Measurements from ENCODE around the gene KIAA0930. TPM values are rescaled to one million over a fixed set of nuclear protein-coding genes. Genes with fewer than 3 reads are reported as not detected.

Gene KIAA0930
- polyA plus RNA-seq, 1 donor from 2014 or later = 129 TPM

- Histone ChIP-seq H3K9me2 (ENCODE audit: insufficient read depth, low read length) (no peaks in the 10 kb centered on the region), H3F3A (ENCODE audit: insufficient read depth, low read length, poor library complexity, severe bottlenecking) (no peaks in the 10 kb centered on the region), H2AFZ (ENCODE audit: low read depth, low read length) (no peak overlapping the region), H3K36me3 (ENCODE audit: insufficient read depth, low read length) (peaks cover 5% of the 10 kb centered on the region), H3K9me3 (ENCODE audit: low read length) (no peaks in the 10 kb centered on the region), H4K20me1 (ENCODE audit: insufficient read depth) (no peaks in the 10 kb centered on the region), H3K27ac (ENCODE audit: low read length) (no peak overlapping the region), H3K4me3 (ENCODE audit: low read length) (no peak overlapping the region), H3K9ac (ENCODE audit: low read length) (no peak overlapping the region), H3K27me3 (ENCODE audit: insufficient read depth, low read depth, low read length) (no peaks in the 10 kb centered on the region), H3K79me2 (replicated peaks; ENCODE audit: insufficient read depth, low read length) (no peaks in the 10 kb centered on the region), H3K4me2 (ENCODE audit: low read length) (no peak overlapping the region)
- TF ChIP-seq REST (IDR thresholded peaks at IDR 0.05; ENCODE audit: borderline replicate concordance) (no peak), EZH2 (IDR thresholded peaks at IDR 0.05; ENCODE audit: borderline replicate concordance, insufficient read depth, low read length, poor library complexity, severe bottlenecking) (no peak), RAD21 (conservative IDR thresholded peaks at IDR 0.05) (no peak), EP300 (conservative IDR thresholded peaks at IDR 0.05; ENCODE audit: poor library complexity, severe bottlenecking) (no peak), MXI1 (conservative IDR thresholded peaks at IDR 0.05; ENCODE audit: poor library complexity, severe bottlenecking) (no peak), CTCF (IDR thresholded peaks at IDR 0.05; ENCODE audit: poor library complexity, severe bottlenecking) (no peak), SMC3 (conservative IDR thresholded peaks at IDR 0.05; ENCODE audit: poor library complexity) (no peak), TAF1 (IDR thresholded peaks at IDR 0.05; ENCODE audit: low read depth) (no peak), POLR2AphosphoS5 (IDR thresholded peaks at IDR 0.05) (no peak)
These were observed 39.7 kb downstream of the KIAA0930 start for GRCh38 chr22:45200860-45201511.

- Histone ChIP-seq H3K9me2 (ENCODE audit: insufficient read depth, low read length) (no peaks in the 10 kb centered on the region), H3K36me3 (ENCODE audit: insufficient read depth, low read length) (peaks cover 5% of the 10 kb centered on the region), H3K27me3 (ENCODE audit: insufficient read depth, low read depth, low read length) (no peaks in the 10 kb centered on the region), H3K79me2 (replicated peaks; ENCODE audit: insufficient read depth, low read length) (no peaks in the 10 kb centered on the region), H3K27ac (ENCODE audit: low read length) (no peak overlapping the region), H3K4me3 (ENCODE audit: low read length) (no peak overlapping the region), H4K20me1 (ENCODE audit: insufficient read depth) (no peaks in the 10 kb centered on the region), H3F3A (ENCODE audit: insufficient read depth, low read length, poor library complexity, severe bottlenecking) (no peaks in the 10 kb centered on the region), H3K9ac (ENCODE audit: low read length) (no peak overlapping the region), H3K4me2 (ENCODE audit: low read length) (no peak overlapping the region), H2AFZ (ENCODE audit: low read depth, low read length) (no peak overlapping the region), H3K9me3 (ENCODE audit: low read length) (no peaks in the 10 kb centered on the region)
- TF ChIP-seq MXI1 (conservative IDR thresholded peaks at IDR 0.05; ENCODE audit: poor library complexity, severe bottlenecking) = no peak
These were observed 40.5 kb downstream of the KIAA0930 start for GRCh38 chr22:45200230-45200629.

Measured in neural cell (in vitro differentiated cells).